ENCODE measurements around the gene UBE2S. TPM values are rescaled to one million over a fixed set of nuclear protein-coding genes. Genes with fewer than 3 reads are reported as not detected.

Gene UBE2S
- total and polyA plus RNA-seq, 10 of the 15 experiments (the other 5 are each of a cell fraction or from before 2014, with no cell fraction given), result 2.3 to 640 (median 127) TPM

DNA sequence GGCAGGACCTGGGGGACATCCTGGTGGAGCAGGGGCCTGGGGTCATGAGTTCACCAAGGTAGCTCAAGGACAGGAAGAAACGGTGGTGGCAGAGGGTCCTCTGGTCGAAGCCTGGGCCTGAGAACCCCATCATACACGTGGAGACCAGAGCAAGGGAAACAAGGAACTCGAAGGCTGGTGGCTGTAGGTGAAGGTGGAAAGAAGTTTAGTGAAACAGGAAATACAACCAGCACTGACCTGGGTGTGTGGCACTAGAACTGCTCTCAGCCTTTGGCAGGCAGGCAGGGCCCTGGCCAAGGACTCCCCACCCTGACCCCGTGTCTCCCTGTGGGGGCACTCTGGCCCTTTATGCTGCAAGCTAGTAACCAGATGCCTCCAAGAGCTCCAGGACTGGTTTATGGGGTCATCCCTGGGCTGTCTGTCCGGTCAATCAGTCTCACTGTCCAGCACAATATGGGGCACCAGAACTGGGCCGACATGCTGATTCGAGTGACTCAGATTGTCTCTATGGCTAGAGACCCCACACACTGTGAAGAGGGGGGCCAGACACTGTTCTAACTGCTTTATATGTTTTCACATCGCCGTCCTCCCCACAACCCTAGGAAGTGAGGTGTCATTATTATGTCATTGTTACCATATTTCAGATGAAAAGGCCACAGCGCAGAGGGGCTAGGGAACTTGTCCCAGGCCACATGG is 56.8 kb downstream of the UBE2S start:
- CTCF ChIA-PET, result interaction anchor here (1.0 kb wide), 1 partner anchor 11 kb away, joined by 3 read pairs; the partner anchor contains the start of gene KMT5C
- no peak for ATAC-seq
- POLR2A ChIA-PET, result interaction anchor here (0.5 to 1.0 kb wide), 2 partner anchors 12 to 38 kb away, joined by 6 read pairs; partner anchors contain the start of gene KMT5C
- no peaks in the 10 kb centered on the region; a peak in 1 of 4 replicates for H3K36me3 ChIP-seq (ENCODE audit: control insufficient read depth in 2 of 2, insufficient read depth in 2 of 2, low read length in 1 of 2)
- RAD21 ChIA-PET (ENCODE audit: unreplicated experiment), result no interaction called here
- no peak overlapping the region for H3K4me2 ChIP-seq (ENCODE audit: control insufficient read depth, insufficient read depth)
- DNase-seq (ENCODE audit: low read depth, low spot score), result no peak
- no peaks in the 10 kb centered on the region for H3K9me3 ChIP-seq (replicated peaks; ENCODE audit: control insufficient read depth, insufficient read depth, low read length)
- H3K9ac ChIP-seq (ENCODE audit: control insufficient read depth, insufficient read depth, low read length), result no peak overlapping the region
- FAIRE-seq, result no peak
- no peak overlapping the region for H3K4me3 ChIP-seq
- peaks cover 4 to 11% of the 10 kb centered on the region in 2 experiments; a peak in 3 of 4 replicates for H3K27me3 ChIP-seq (replicated peaks in 1 of 2; ENCODE audit: control insufficient read depth in 2 of 2, insufficient read depth in 2 of 2, low read length in 1 of 2)
- SMC1A ChIA-PET (ENCODE audit: uncharacterized antibody, unreplicated experiment), result no interaction called here
- BruUV-seq (replicated peaks), result no TSS peak
- H2AFZ ChIP-seq (ENCODE audit: control insufficient read depth, low read depth, low read length), result no peak overlapping the region
- no peak overlapping the region for H3K27ac ChIP-seq (ENCODE audit: control insufficient read depth, insufficient read depth)
- no peaks in the 10 kb centered on the region; the same call in 1 of the 2 replicates for H4K20me1 ChIP-seq (ENCODE audit: control insufficient read depth, insufficient read depth)
- intact Hi-C loops (cut with micrococcal nuclease; ENCODE audit: unreplicated experiment) (no loop called here), in situ Hi-C loops (cut with MboI) (no loop called here)
- 36% methylated on average over 11 of the region's 11 CpGs for WGBS (ENCODE audit: insufficient coverage, insufficient replicate concordance, low lambda C conversion rate, missing lambda C conversion rate)
- H3K4me1 ChIP-seq (ENCODE audit: control insufficient read depth, insufficient read depth, low read length), result no peaks in the 10 kb centered on the region; the same call in 1 of the 2 replicates
- H3K79me2 ChIP-seq (ENCODE audit: control insufficient read depth, insufficient read depth, low read length), result no peaks in the 10 kb centered on the region
- no peak for TF ChIP-seq YBX1 (IDR thresholded peaks at IDR 0.05)
- TF ChIP-seq, protein P1, sequence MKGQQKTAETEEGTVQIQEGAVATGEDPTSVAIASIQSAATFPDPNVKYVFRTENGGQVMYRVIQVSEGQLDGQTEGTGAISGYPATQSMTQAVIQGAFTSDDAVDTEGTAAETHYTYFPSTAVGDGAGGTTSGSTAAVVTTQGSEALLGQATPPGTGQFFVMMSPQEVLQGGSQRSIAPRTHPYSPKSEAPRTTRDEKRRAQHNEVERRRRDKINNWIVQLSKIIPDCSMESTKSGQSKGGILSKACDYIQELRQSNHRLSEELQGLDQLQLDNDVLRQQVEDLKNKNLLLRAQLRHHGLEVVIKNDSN (IDR thresholded peaks at IDR 0.05; ENCODE audit: borderline replicate concordance, extremely low read length, insufficient read depth, low read depth, low read length), result no peak
- TF ChIP-seq SMAD1 (IDR thresholded peaks at IDR 0.05; ENCODE audit: low read depth, partially characterized antibody), result no peak
- TF ChIP-seq SRF (IDR thresholded peaks at IDR 0.05; ENCODE audit: low read depth in 2 of 2, low read length in 2 of 2), result no peak
- TF ChIP-seq SMAD5 (IDR thresholded peaks at IDR 0.05; ENCODE audit: low read depth), result no peak
- TF ChIP-seq WRNIP1 (IDR thresholded peaks at IDR 0.05; ENCODE audit: borderline replicate concordance, low read depth, low read length), result no peak
- no peak for TF ChIP-seq TBL1XR1 (IDR thresholded peaks at IDR 0.05; ENCODE audit: low read depth, low read length)
- no peak for TF ChIP-seq ZNF622 (IDR thresholded peaks at IDR 0.05)
- no peak for TF ChIP-seq POLR2A (IDR thresholded peaks at IDR 0.05; ENCODE audit: low read depth, low read length)
- TF ChIP-seq, protein P2, sequence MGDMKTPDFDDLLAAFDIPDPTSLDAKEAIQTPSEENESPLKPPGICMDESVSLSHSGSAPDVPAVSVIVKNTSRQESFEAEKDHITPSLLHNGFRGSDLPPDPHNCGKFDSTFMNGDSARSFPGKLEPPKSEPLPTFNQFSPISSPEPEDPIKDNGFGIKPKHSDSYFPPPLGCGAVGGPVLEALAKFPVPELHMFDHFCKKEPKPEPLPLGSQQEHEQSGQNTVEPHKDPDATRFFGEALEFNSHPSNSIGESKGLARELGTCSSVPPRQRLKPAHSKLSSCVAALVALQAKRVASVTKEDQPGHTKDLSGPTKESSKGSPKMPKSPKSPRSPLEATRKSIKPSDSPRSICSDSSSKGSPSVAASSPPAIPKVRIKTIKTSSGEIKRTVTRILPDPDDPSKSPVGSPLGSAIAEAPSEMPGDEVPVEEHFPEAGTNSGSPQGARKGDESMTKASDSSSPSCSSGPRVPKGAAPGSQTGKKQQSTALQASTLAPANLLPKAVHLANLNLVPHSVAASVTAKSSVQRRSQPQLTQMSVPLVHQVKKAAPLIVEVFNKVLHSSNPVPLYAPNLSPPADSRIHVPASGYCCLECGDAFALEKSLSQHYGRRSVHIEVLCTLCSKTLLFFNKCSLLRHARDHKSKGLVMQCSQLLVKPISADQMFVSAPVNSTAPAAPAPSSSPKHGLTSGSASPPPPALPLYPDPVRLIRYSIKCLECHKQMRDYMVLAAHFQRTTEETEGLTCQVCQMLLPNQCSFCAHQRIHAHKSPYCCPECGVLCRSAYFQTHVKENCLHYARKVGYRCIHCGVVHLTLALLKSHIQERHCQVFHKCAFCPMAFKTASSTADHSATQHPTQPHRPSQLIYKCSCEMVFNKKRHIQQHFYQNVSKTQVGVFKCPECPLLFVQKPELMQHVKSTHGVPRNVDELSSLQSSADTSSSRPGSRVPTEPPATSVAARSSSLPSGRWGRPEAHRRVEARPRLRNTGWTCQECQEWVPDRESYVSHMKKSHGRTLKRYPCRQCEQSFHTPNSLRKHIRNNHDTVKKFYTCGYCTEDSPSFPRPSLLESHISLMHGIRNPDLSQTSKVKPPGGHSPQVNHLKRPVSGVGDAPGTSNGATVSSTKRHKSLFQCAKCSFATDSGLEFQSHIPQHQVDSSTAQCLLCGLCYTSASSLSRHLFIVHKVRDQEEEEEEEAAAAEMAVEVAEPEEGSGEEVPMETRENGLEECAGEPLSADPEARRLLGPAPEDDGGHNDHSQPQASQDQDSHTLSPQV (IDR thresholded peaks at IDR 0.05), result no peak
- TF ChIP-seq CEBPZ (IDR thresholded peaks at IDR 0.05; ENCODE audit: low read depth, low read length), result no peak
- no peak for TF ChIP-seq ZNF217 (IDR thresholded peaks at IDR 0.05)
- TF ChIP-seq EZH2 (IDR thresholded peaks at IDR 0.05; ENCODE audit: borderline replicate concordance, control insufficient read depth, low read depth, low read length), result no peak
- no peak for TF ChIP-seq BMI1 (IDR thresholded peaks at IDR 0.05; ENCODE audit: borderline replicate concordance)
- TF ChIP-seq NRF1 (conservative IDR thresholded peaks at IDR 0.05; ENCODE audit: low read depth, low read length), result no peak
- TF ChIP-seq JUNB (IDR thresholded peaks at IDR 0.05), result no peak
- TF ChIP-seq RELA (IDR thresholded peaks at IDR 0.05; ENCODE audit: borderline replicate concordance, partially characterized antibody), result no peak
